NCI-H1436 treated with DMSO at 0.1 percent for 48 hours (cell line): ENCODE data around the gene C4orf54.

Experiments used
- DNase-seq: peaks from one replicate; lab custom pipeline; 2025; lab: John Stamatoyannopoulos, UW

Gene C4orf54

DNA sequence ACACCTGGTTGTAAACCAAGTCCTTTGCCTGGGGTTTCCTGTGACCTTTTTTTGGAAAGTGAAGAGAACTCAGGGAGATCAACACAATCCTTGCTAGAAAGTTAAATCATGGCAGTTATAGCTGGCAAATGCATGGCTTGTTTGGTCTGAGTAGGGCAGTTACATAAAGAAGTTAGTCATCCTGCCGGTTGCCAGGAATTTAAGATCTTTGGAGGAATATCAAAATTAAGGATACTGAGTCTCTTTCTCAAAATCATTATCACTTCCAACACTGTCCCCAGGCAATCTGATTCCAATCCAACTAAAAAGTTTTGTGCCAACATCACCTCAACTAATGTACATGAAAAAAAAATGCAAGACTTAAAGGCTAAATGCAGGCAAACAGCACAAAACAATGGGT lies 40.3 kb downstream of the C4orf54 start:
- no peak for DNase-seq

DNA sequence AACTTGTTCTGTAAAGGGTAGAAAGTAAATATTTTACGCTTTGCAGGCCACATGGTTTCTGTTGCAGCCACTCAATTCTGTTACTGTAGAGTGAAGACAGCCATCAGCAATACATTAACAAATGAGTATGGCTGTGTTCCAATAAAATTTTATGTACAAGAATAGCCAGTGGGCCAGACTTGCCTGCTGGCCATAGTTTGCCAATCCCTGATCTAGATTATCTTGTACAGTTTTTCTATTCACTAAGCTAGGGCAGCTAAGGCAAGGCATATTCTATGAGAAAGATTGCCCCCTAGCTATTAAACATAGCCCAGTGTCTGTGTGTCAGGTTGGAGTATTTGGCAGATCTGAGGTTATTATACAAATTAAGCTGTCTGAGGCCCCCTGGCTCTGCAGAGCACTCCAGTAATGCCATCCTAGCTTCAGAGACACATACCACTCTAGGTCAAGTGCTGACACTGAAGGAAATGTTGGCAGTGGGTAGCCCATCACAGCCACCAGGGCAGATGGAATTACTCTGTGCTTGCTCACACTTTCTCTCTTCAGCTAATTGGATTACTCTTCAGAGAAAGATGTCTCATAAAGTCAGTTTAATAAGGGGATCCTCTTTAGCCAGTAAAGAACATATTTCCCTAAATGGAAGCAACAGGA lies 42.3 kb downstream of the C4orf54 start:
- DNase-seq: no peak

DNA sequence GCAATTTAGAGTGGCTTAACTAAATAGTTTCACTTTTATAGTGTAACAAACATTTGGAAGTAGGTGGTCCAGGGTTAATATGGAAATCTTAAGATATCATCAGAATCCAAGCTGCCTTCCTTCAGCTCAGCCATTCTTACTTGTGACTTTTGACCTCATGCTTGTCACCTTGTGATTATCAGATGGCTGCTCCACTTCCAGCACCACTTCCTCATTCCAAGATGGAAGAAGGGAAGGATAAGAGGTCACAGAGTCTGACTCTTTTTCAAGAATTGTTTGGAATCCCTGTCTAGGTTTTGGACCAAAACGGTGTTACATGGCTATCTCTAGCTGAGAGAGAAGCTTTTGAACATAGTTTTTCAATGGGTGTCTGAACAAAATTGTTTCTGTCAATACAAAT lies 43.1 kb downstream of the C4orf54 start:
- no peak for DNase-seq

DNA sequence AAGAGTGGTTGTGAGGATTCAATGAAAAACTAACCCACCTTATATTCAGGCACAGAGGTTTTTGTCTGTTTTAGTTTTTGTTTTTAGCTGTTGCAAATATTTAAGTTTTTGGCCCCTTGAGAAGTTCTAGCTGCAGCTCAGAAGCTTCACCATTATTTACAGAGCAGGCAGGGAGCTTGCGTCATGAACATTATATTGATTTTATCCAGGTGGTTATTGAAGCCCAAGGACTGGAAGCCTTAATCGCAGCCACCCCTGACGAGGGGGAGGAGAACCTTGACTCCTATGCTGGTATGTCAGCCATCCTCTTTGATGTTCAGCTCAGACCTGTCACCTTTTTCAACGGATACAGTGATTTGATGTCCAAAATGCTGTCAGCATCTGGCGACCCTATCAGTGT lies 44.9 kb downstream of the C4orf54 start:
- no peak for DNase-seq

GRCh38 chr4:99612281-99612680 lies 45.3 kb downstream of the C4orf54 start:
- no peak for DNase-seq

DNA sequence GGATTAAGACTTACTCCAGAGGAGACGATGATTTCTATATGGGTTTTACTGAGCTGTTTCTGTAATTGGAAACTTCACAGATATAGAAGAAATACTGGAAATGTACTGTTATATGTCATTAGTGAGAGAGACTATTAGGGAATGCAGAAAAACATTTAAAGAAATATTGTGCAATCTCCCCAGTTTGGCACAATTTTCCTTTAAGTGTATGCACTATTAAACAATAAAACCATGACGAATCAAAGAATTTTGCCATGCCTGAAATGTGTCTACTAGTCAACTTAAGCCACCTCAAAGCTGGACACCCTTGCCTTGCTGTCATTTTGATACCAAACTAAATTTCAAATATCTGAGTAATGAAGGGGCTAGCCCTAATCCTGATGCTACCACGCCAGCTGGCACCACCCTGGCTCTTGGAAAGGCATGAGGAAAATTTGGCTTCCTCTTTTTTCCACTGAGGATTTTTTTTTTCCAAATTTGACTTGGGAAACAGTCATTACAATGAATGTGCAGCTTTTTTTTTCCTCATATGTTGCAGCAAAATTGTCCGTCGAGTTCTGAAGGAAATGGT lies 46.9 kb downstream of the C4orf54 start:
- no peak for DNase-seq

DNA sequence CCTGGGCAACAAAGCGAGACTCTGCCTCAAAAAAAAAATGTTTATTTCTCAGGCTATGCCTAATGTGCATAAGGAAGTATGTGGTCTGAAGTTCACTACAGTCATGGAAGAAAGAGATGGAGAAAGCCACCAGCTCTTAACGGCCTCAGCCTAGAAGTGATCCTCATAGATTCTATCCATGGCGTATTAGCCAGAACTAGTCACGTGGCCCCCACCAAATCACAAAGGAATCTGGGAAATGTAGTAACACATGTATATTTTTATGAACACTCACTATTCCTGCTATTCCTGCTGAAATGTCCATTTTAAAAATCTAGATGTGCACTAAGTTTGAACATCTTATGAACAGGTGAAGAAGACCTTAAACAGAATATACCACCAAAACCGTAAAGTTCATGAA lies 49.2 kb downstream of the C4orf54 start:
- DNase-seq: no peak
